Lung (tissue), 12 donors: ENCODE data around the gene ABHD13. TPM values are rescaled to one million over a fixed set of nuclear protein-coding genes. Genes with fewer than 3 reads are reported as not detected.
"Not testable (repeated sequence)": the region's sequence is repeated elsewhere in the genome, so short reads cannot be mapped to it uniquely, and the experiment has no call there.

Source experiments
- ATAC-seq: fragments of 200-7000 bp; cut with Tn5 transposase; one replicate; pipeline ENCODE4 v1.9.1; 2020; ENCODE audit warnings: moderate number of reproducible peaks; ENCODE audit not compliant: insufficient read depth, low FRiP score
- DNase-seq, 3 donors: peaks; one replicate each; pipeline ENCODE4 v3.0.0-alpha.2; 2013 to 2017
- H3K27ac ChIP-seq, 2 donors: one replicate each; pipeline ENCODE4 v1.5.1; 2013; ENCODE audit warnings: mild to moderate bottlenecking in 2 of 2, moderate library complexity in 2 of 2, control low read depth in 1 of 2, inconsistent platforms in 1 of 2, low read depth in 1 of 2, low read length in 1 of 2
- H3K27me3 ChIP-seq, 3 donors: one replicate each; pipeline ENCODE4 v1.5.1; 2013; ENCODE audit warnings: low read length in 2 of 3; ENCODE audit not compliant: control insufficient read depth in 3 of 3, insufficient read depth in 3 of 3
- H3K36me3 ChIP-seq, 4 donors: one replicate each; pipeline ENCODE4 v1.5.1; 2013; ENCODE audit warnings: low read length in 4 of 4, mild to moderate bottlenecking in 1 of 4, moderate library complexity in 1 of 4; ENCODE audit not compliant: control insufficient read depth in 4 of 4, insufficient read depth in 4 of 4
- H3K4me1 ChIP-seq, 5 donors: one replicate each; pipeline ENCODE4 v1.5.1; 2013; ENCODE audit warnings: low read length in 5 of 5, mild to moderate bottlenecking in 2 of 5, moderate library complexity in 1 of 5; ENCODE audit not compliant: control insufficient read depth in 5 of 5, insufficient read depth in 5 of 5
- H3K4me3 ChIP-seq: one replicate; pipeline ENCODE4 v1.5.1; 2013; ENCODE audit warnings: mild to moderate bottlenecking, control low read depth, moderate library complexity
- H3K9ac ChIP-seq, 2 donors: one replicate each; pipeline ENCODE4 v1.5.1; 2013; ENCODE audit warnings: low read length in 2 of 2, control low read depth in 1 of 2; ENCODE audit not compliant: insufficient read depth in 1 of 2
- H3K9me3 ChIP-seq, 4 donors: one replicate each; pipeline ENCODE4 v1.5.1; 2013; ENCODE audit warnings: low read length in 3 of 4, mild to moderate bottlenecking in 1 of 4, moderate library complexity in 1 of 4; ENCODE audit not compliant: control insufficient read depth in 4 of 4, insufficient read depth in 3 of 4
- CTCF ChIP-seq: IDR thresholded peaks from 2 replicates; pipeline ENCODE4 v1.5.1; 2012; ENCODE audit warnings: mild to moderate bottlenecking; ENCODE audit errors: control extremely low read depth, extremely low read depth
- WGBS, 2 donors: extraction: QIAGEN DNeasy Blood & Tissue Kit; methylation state at CpG; one replicate each; pipeline ENCODE4 v1.1.7; 2013; 5-methylcytosine and 5-hydroxymethylcytosine counted together
- polyA plus RNA-seq, 2 donors: library from polyadenylated mRNA; stranded (reverse); fragments of 200-250 nt; gene quantifications; one replicate each; pipeline ENCODE4 v1.2.1, GENCODE V29; 2013
- total RNA-seq, 2 donors: library from RNA; depleted of rRNA in 1 of 2; stranded (reverse); fragments of >200 nt in 1 of 2; gene quantifications; one replicate each; pipeline ENCODE4 v1.2.1, GENCODE V29; 2014 to 2021
- donor health status: control.
- donor health status: control.
- donor health status: Bipolar disorder and iron deficiency.
- donor health status: healthy.
- donor health status: DM: yes; HTN: yes; CAD: no.

The ABHD13 gene
- total and polyA plus RNA-seq, 4 donors: 4.7 to 17.5 (median 8.3) TPM

GRCh38 chr13:108213946-108214345 is 4.2 kb upstream of the ABHD13 start:
- Histone ChIP-seq H3K9ac (no peak overlapping the region), H3K27me3 (no peaks in the 10 kb centered on the region), H3K4me3 (no peak overlapping the region), H3K4me1 (peaks cover 4 to 24% (median 9%) of the 10 kb centered on the region in 5 donors), H3K9me3 (no peaks in the 10 kb centered on the region), H3K27ac (peak overlapping the region in 1 of 2 donors; percentile 30), H3K36me3 (peaks cover 0 to 12% (median 2%) of the 10 kb centered on the region in 4 donors)
- ATAC-seq: no peak
- no peak for TF ChIP-seq CTCF
- 47 to 63% methylated on average over 5 of the region's 5 CpGs for WGBS, 2 donors
- peak in 2 of 3 donors; percentile 31 to 34 for DNase-seq

- Histone ChIP-seq H3K9ac (peak overlapping the region in 1 of 2 donors; percentile 11), H3K27me3 (no peaks in the 10 kb centered on the region), H3K4me1 (peaks cover 7 to 31% (median 11%) of the 10 kb centered on the region in 5 donors), H3K36me3 (peaks cover 0 to 9% (median under 1%) of the 10 kb centered on the region in 4 donors), H3K9me3 (no peaks in the 10 kb centered on the region), H3K27ac (peak overlapping the region; percentile 30 to 86), H3K4me3 (peak overlapping the region; percentile 27)
- DNase-seq: peak; percentile 13 to 16 (median 14)
- no peak for ATAC-seq
- TF ChIP-seq CTCF: no peak
- WGBS, 2 donors: 17 to 20% methylated on average over 30 to 41 of the region's 41 CpGs
Measured at GRCh38 chr13:108214441-108215271, 3.5 kb upstream of the ABHD13 start.

- ATAC-seq (peak; percentile 53), DNase-seq (peak; percentile 93 to 97 (median 95))
- Histone ChIP-seq H3K4me1 (peaks cover 10 to 39% (median 16%) of the 10 kb centered on the region in 5 donors), H3K36me3 (peaks cover 0 to 4% (median 0%) of the 10 kb centered on the region in 4 donors), H3K27ac (peak within 1 kb of the TSS; percentile 36 to 86), H3K9me3 (no peaks in the 10 kb centered on the region), H3K4me3 (peak within 1 kb of the TSS; percentile 27), H3K9ac (peak within 1 kb of the TSS; percentile 21 to 80), H3K27me3 (no peaks in the 10 kb centered on the region)
- 0% methylated on average over 22 to 25 of the region's 26 CpGs for WGBS, 2 donors
- no peak for TF ChIP-seq CTCF
Measured at GRCh38 chr13:108215436-108215835, 2.8 kb upstream of the ABHD13 start, which contains the start of gene LIG4. Gene LIG4 (minus strand): TSS chr13:108215536. CDS start chr13:108211268, 4,268 bp downstream.

- not testable (repeated sequence) for DNase-seq, H3K9me3 ChIP-seq, ATAC-seq, H3K36me3 ChIP-seq, H3K27me3 ChIP-seq
- Histone ChIP-seq H3K9ac (peak overlapping the region; percentile 47 to 82), H3K4me3 (peak overlapping the region; percentile 99), H3K4me1 (peaks cover 10 to 43% (median 13%) of the 10 kb centered on the region in 5 donors), H3K27ac (peak overlapping the region; percentile 96)
- WGBS, 2 donors: 70 to 72% methylated on average over 27 of the region's 27 CpGs
Measured at GRCh38 chr13:108217307-108218043, 717 bp upstream of the ABHD13 start.
